ENCODE data around the gene WWOX. TPM values are rescaled to one million over a fixed set of nuclear protein-coding genes. Genes with fewer than 3 reads are reported as not detected.

Gene WWOX
- total and polyA plus RNA-seq, 2 of the 13 experiments (the other 11 are each of a cell fraction or from before 2014, with no cell fraction given): 9.1 to 37.4 TPM

DNA sequence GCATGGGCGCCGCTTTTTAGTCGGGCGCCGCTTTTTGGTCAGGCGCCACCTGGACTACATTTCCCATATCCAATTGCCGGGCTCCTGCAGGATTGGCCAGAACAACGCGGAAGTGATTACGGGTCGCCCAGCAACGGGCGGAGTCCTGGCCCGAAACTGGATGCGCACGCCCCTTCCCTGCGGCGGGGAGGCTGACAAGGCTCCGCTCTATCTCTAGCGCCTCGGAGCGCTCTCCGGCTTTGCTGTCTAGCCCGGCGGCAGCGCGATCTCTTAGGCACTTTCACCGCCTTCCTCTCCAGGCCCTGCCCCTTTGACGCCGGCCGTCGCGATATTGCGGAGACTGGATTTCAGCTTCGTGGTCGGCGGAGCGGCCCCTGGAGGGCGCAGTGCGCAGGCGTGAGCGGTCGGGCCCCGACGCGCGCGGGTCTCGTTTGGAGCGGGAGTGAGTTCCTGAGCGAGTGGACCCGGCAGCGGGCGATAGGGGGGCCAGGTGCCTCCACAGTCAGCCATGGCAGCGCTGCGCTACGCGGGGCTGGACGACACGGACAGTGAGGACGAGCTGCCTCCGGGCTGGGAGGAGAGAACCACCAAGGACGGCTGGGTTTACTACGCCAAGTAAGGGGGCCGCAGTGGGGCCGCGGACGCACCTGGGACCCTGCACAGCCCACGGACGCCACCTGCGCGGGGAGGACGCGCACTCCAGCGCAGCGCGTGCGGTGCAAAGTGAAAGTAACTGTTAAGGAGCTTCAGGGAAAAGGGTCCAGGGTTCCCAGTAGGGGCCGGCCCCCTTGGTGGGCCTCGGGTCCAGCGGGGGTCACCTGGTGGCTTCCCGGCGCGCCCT, at the start of gene WWOX (continued):
- TF ChIP-seq, protein P1, sequence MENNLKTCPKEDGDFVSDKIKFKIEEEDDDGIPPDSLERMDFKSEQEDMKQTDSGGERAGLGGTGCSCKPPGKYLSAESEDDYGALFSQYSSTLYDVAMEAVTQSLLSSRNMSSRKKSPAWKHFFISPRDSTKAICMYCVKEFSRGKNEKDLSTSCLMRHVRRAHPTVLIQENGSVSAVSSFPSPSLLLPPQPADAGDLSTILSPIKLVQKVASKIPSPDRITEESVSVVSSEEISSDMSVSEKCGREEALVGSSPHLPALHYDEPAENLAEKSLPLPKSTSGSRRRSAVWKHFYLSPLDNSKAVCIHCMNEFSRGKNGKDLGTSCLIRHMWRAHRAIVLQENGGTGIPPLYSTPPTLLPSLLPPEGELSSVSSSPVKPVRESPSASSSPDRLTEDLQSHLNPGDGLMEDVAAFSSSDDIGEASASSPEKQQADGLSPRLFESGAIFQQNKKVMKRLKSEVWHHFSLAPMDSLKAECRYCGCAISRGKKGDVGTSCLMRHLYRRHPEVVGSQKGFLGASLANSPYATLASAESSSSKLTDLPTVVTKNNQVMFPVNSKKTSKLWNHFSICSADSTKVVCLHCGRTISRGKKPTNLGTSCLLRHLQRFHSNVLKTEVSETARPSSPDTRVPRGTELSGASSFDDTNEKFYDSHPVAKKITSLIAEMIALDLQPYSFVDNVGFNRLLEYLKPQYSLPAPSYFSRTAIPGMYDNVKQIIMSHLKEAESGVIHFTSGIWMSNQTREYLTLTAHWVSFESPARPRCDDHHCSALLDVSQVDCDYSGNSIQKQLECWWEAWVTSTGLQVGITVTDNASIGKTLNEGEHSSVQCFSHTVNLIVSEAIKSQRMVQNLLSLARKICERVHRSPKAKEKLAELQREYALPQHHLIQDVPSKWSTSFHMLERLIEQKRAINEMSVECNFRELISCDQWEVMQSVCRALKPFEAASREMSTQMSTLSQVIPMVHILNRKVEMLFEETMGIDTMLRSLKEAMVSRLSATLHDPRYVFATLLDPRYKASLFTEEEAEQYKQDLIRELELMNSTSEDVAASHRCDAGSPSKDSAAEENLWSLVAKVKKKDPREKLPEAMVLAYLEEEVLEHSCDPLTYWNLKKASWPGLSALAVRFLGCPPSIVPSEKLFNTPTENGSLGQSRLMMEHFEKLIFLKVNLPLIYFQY (CRISPR knock-in tag; IDR thresholded peaks at IDR 0.05; ENCODE audit: borderline replicate concordance): peak; percentile 91
- TF ChIP-seq NCOA1 (CRISPR knock-in tag; IDR thresholded peaks at IDR 0.05) (no peak), JARID2 (CRISPR knock-in tag; IDR thresholded peaks at IDR 0.05; ENCODE audit: insufficient replicate concordance) (no peak), RFXANK (CRISPR knock-in tag; IDR thresholded peaks at IDR 0.05) (peak; percentile 88; the same call in 1 of the 2 replicates), RFXAP (CRISPR knock-in tag; IDR thresholded peaks at IDR 0.05; ENCODE audit: borderline replicate concordance) (peak; percentile 40; the same call in 1 of the 2 replicates), ZNF546 (CRISPR knock-in tag; conservative IDR thresholded peaks at IDR 0.05) (peak; percentile 93), ZBTB21 (CRISPR knock-in tag; IDR thresholded peaks at IDR 0.05) (peak; percentile 18; the same call in 1 of the 2 replicates), RFX3 (CRISPR knock-in tag; IDR thresholded peaks at IDR 0.05) (peak; percentile 86), HOXD1 (CRISPR knock-in tag; IDR thresholded peaks at IDR 0.05) (peak; percentile 38; the same call in 1 of the 2 replicates), PPARG (CRISPR knock-in tag; conservative IDR thresholded peaks at IDR 0.05) (peak; percentile 70; the same call in 1 of the 2 replicates), FIP1L1 (IDR thresholded peaks at IDR 0.05; ENCODE audit: borderline replicate concordance, insufficient read depth, low read depth, low read length) (peak; percentile 99), NFYB (CRISPR knock-in tag; IDR thresholded peaks at IDR 0.05) (peak; percentile 89), ZNF354B (CRISPR knock-in tag; IDR thresholded peaks at IDR 0.05) (peak; percentile 55; the same call in 1 of the 2 replicates)
- TF ChIP-seq, protein P2, sequence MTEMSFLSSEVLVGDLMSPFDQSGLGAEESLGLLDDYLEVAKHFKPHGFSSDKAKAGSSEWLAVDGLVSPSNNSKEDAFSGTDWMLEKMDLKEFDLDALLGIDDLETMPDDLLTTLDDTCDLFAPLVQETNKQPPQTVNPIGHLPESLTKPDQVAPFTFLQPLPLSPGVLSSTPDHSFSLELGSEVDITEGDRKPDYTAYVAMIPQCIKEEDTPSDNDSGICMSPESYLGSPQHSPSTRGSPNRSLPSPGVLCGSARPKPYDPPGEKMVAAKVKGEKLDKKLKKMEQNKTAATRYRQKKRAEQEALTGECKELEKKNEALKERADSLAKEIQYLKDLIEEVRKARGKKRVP (CRISPR knock-in tag; IDR thresholded peaks at IDR 0.05): no peak
- TF ChIP-seq, protein P3, sequence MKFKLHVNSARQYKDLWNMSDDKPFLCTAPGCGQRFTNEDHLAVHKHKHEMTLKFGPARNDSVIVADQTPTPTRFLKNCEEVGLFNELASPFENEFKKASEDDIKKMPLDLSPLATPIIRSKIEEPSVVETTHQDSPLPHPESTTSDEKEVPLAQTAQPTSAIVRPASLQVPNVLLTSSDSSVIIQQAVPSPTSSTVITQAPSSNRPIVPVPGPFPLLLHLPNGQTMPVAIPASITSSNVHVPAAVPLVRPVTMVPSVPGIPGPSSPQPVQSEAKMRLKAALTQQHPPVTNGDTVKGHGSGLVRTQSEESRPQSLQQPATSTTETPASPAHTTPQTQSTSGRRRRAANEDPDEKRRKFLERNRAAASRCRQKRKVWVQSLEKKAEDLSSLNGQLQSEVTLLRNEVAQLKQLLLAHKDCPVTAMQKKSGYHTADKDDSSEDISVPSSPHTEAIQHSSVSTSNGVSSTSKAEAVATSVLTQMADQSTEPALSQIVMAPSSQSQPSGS (CRISPR knock-in tag; IDR thresholded peaks at IDR 0.05): peak; percentile 94
- TF ChIP-seq, protein P4, sequence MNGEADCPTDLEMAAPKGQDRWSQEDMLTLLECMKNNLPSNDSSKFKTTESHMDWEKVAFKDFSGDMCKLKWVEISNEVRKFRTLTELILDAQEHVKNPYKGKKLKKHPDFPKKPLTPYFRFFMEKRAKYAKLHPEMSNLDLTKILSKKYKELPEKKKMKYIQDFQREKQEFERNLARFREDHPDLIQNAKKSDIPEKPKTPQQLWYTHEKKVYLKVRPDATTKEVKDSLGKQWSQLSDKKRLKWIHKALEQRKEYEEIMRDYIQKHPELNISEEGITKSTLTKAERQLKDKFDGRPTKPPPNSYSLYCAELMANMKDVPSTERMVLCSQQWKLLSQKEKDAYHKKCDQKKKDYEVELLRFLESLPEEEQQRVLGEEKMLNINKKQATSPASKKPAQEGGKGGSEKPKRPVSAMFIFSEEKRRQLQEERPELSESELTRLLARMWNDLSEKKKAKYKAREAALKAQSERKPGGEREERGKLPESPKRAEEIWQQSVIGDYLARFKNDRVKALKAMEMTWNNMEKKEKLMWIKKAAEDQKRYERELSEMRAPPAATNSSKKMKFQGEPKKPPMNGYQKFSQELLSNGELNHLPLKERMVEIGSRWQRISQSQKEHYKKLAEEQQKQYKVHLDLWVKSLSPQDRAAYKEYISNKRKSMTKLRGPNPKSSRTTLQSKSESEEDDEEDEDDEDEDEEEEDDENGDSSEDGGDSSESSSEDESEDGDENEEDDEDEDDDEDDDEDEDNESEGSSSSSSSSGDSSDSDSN (CRISPR knock-in tag; IDR thresholded peaks at IDR 0.05): peak; percentile 87
- TF ChIP-seq, protein P5, sequence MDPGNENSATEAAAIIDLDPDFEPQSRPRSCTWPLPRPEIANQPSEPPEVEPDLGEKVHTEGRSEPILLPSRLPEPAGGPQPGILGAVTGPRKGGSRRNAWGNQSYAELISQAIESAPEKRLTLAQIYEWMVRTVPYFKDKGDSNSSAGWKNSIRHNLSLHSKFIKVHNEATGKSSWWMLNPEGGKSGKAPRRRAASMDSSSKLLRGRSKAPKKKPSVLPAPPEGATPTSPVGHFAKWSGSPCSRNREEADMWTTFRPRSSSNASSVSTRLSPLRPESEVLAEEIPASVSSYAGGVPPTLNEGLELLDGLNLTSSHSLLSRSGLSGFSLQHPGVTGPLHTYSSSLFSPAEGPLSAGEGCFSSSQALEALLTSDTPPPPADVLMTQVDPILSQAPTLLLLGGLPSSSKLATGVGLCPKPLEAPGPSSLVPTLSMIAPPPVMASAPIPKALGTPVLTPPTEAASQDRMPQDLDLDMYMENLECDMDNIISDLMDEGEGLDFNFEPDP (CRISPR knock-in tag; conservative IDR thresholded peaks at IDR 0.05): 0 out of 2 replicates have a peak, but pooled peaks have one; percentile 92
